Panc1 (cell line): ENCODE results near the gene PIP4K2C.

Experiments
- POLR2AphosphoS5 ChIP-seq: IDR thresholded peaks from 2 replicates; pipeline ENCODE4 v1.6.1; 2012; ENCODE audit warnings: mild to moderate bottlenecking, low read depth, low read length, moderate library complexity
- TCF7L2 ChIP-seq: IDR thresholded peaks from 2 replicates; pipeline ENCODE4 v1.6.1; 2011; ENCODE audit warnings: mild to moderate bottlenecking, low read depth, low read length, inconsistent platforms
- TF ChIP-seq, protein P1 (sequence below): fragments of 450-650 bp; IDR thresholded peaks from 2 replicates; pipeline ENCODE4 v1.5.1; 2017; ENCODE audit warnings: mild to moderate bottlenecking

GRCh38 chr12:57564178-57564740 lies 26.7 kb upstream of the PIP4K2C start:
- TF ChIP-seq, protein P1, sequence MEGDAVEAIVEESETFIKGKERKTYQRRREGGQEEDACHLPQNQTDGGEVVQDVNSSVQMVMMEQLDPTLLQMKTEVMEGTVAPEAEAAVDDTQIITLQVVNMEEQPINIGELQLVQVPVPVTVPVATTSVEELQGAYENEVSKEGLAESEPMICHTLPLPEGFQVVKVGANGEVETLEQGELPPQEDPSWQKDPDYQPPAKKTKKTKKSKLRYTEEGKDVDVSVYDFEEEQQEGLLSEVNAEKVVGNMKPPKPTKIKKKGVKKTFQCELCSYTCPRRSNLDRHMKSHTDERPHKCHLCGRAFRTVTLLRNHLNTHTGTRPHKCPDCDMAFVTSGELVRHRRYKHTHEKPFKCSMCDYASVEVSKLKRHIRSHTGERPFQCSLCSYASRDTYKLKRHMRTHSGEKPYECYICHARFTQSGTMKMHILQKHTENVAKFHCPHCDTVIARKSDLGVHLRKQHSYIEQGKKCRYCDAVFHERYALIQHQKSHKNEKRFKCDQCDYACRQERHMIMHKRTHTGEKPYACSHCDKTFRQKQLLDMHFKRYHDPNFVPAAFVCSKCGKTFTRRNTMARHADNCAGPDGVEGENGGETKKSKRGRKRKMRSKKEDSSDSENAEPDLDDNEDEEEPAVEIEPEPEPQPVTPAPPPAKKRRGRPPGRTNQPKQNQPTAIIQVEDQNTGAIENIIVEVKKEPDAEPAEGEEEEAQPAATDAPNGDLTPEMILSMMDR: no peak
- no peak for TF ChIP-seq POLR2AphosphoS5
- TF ChIP-seq TCF7L2: no peak
